H1 (cell line): ENCODE measurements around the gene DEFB113. TPM values are rescaled to one million over a fixed set of nuclear protein-coding genes. Genes with fewer than 3 reads are reported as not detected.

Experiments
- CTCF ChIA-PET: fragments of 300-600 bp; sonication (Branson Sonifier 250); formaldehyde crosslinking; loops from one replicate; lab custom pipeline; 2021; ENCODE audit not compliant: partially characterized antibody; lab: Charles Lee
- POLR2A ChIA-PET: fragments of 300-600 bp; sonication (Branson Sonifier 250); formaldehyde crosslinking; loops from one replicate; lab custom pipeline; 2021; ENCODE audit warnings: inconsistent platforms; ENCODE audit not compliant: partially characterized antibody; lab: Charles Lee
- DNase-seq, 2 experiments: peaks; one replicate each; pipeline versions ENCODE4 v3.0.0 to v3.0.0-alpha.2; 2010 to 2022; ENCODE audit warnings: low spot score in 2 of 2, low read depth in 1 of 2, mixed read lengths in 1 of 2
- FAIRE-seq: peaks from 2 replicates; lab custom pipeline; 2011; peaks lifted over from hg19 to GRCh38; lab: Jason Lieb, UNC
- H2AFZ ChIP-seq: 2 replicates; pipeline ENCODE4 v1.8.1; 2012; ENCODE audit warnings: low read length, inconsistent platforms
- H2AK5ac ChIP-seq: 2 replicates; pipeline ENCODE4 v1.6.1; 2013; ENCODE audit warnings: low read depth, low read length
- H2BK120ac ChIP-seq: replicated peaks from 2 replicates; pipeline ENCODE3; 2013; ENCODE audit warnings: low read depth, low read length, inconsistent platforms
- H2BK12ac ChIP-seq: 2 replicates; pipeline ENCODE4 v1.6.1; 2013; ENCODE audit warnings: low read depth, low read length
- H2BK15ac ChIP-seq: 2 replicates; pipeline ENCODE4 v1.6.1; 2013; ENCODE audit warnings: low read length
- H2BK20ac ChIP-seq: 2 replicates; pipeline ENCODE4 v1.6.1; 2013; ENCODE audit warnings: low read length
- H2BK5ac ChIP-seq: 2 replicates; pipeline ENCODE4 v1.6.1; 2013; ENCODE audit warnings: low read depth, low read length
- H3K14ac ChIP-seq: 2 replicates; pipeline ENCODE4 v1.6.1; 2013; ENCODE audit warnings: inconsistent platforms; ENCODE audit not compliant: insufficient read length
- H3K18ac ChIP-seq: 2 replicates; pipeline ENCODE4 v1.6.1; 2013; ENCODE audit warnings: low read length; ENCODE audit errors: extremely low read depth
- H3K23ac ChIP-seq: 2 replicates; pipeline ENCODE4 v1.6.1; 2013; ENCODE audit warnings: inconsistent platforms; ENCODE audit not compliant: insufficient read length
- H3K23me2 ChIP-seq: 2 replicates; pipeline ENCODE4 v1.6.1; 2013; ENCODE audit warnings: low read depth, low read length
- H3K27ac ChIP-seq: 2 replicates; pipeline ENCODE4 v1.6.1; 2011; ENCODE audit warnings: low read depth, low read length, inconsistent platforms
- H3K27me3 ChIP-seq, 4 experiments: replicated peaks in 1 of 4; 1 replicate in 1 of 4; 2 replicates in 3 of 4; pipeline versions ENCODE4 v1.6.1 to v1.8.1; 2011 to 2013; ENCODE audit warnings: low read length in 3 of 4, mild to moderate bottlenecking in 3 of 4, inconsistent platforms in 2 of 4, mixed read lengths in 2 of 4, moderate library complexity in 1 of 4; ENCODE audit not compliant: control insufficient read depth in 3 of 4, insufficient read depth in 3 of 4; ENCODE audit errors: extremely low read depth in 1 of 4
- H3K36me3 ChIP-seq, 4 experiments: 2 replicates each; pipeline versions ENCODE4 v1.6.1 to v1.8.1; 2011 to 2013; ENCODE audit warnings: mild to moderate bottlenecking in 4 of 4, low read length in 3 of 4, moderate library complexity in 2 of 4, control low read depth in 1 of 4, inconsistent platforms in 1 of 4; ENCODE audit not compliant: insufficient read depth in 4 of 4, control insufficient read depth in 2 of 4
- H3K4ac ChIP-seq: replicated peaks from 2 replicates; pipeline ENCODE3; 2013; ENCODE audit warnings: low read length, low read depth, mixed read lengths, inconsistent platforms; ENCODE audit not compliant: insufficient read length
- H3K4me1 ChIP-seq, 4 experiments: replicated peaks in 1 of 4; 1 replicate in 1 of 4; 2 replicates in 3 of 4; pipeline versions ENCODE4 v1.6.1 to v1.8.1; 2011 to 2013; ENCODE audit warnings: low read length in 3 of 4, inconsistent platforms in 2 of 4, mixed read lengths in 1 of 4; ENCODE audit not compliant: insufficient read depth in 4 of 4, control insufficient read depth in 3 of 4
- H3K4me2 ChIP-seq, 2 experiments: 2 replicates each; pipeline versions ENCODE4 v1.6.1 to v1.8.1; 2011 to 2013; ENCODE audit warnings: low read depth in 2 of 2, low read length in 2 of 2, control low read depth in 1 of 2, inconsistent platforms in 1 of 2, mild to moderate bottlenecking in 1 of 2; ENCODE audit not compliant: insufficient read depth in 1 of 2
- H3K4me3 ChIP-seq, 4 experiments: fragments of 200-600, 300-600 bp in 1 of 4; sonication (generic), shearing (Covaris generic), sonication (Bioruptor Twin) in 1 of 4; 2 replicates each; pipeline versions ENCODE4 v1.5.1 to v1.8.1; 2011 to 2016; ENCODE audit warnings: low read length in 4 of 4, low read depth in 3 of 4, control low read depth in 2 of 4, inconsistent platforms in 2 of 4, mild to moderate bottlenecking in 2 of 4, mixed read lengths in 1 of 4, moderate library complexity in 1 of 4; ENCODE audit not compliant: insufficient read depth in 2 of 4; ENCODE audit errors: extremely low read depth in 1 of 4
- H3K56ac ChIP-seq: replicated peaks from 2 replicates; pipeline ENCODE3; 2013; ENCODE audit warnings: low read depth, mild to moderate bottlenecking, mixed read lengths, low read length, inconsistent platforms; ENCODE audit not compliant: insufficient read length
- H3K79me1 ChIP-seq: 2 replicates; pipeline ENCODE4 v1.6.1; 2013; ENCODE audit warnings: low read depth, low read length, control low read depth
- H3K79me2 ChIP-seq, 2 experiments: 2 replicates each; pipeline versions ENCODE4 v1.6.1 to v1.8.1; 2012 to 2013; ENCODE audit warnings: low read length in 2 of 2, mild to moderate bottlenecking in 2 of 2, inconsistent platforms in 1 of 2; ENCODE audit not compliant: insufficient read depth in 2 of 2, control insufficient read depth in 1 of 2
- H3K9ac ChIP-seq, 4 experiments: replicated peaks in 1 of 4; 1 replicate in 1 of 4; 2 replicates in 3 of 4; pipeline versions ENCODE4 v1.6.1 to v1.8.1; 2011 to 2013; ENCODE audit warnings: low read depth in 3 of 4, low read length in 3 of 4, control low read depth in 2 of 4, mild to moderate bottlenecking in 2 of 4, moderate library complexity in 2 of 4, inconsistent platforms in 1 of 4; ENCODE audit errors: extremely low read depth in 1 of 4
- H3K9me3 ChIP-seq, 2 experiments: 2 replicates each; pipeline versions ENCODE4 v1.6.1 to v1.8.1; 2012 to 2013; ENCODE audit warnings: mild to moderate bottlenecking in 2 of 2, moderate library complexity in 2 of 2, control low read depth in 1 of 2, inconsistent platforms in 1 of 2, low read depth in 1 of 2, low read length in 1 of 2, mixed read lengths in 1 of 2; ENCODE audit not compliant: insufficient read depth in 2 of 2
- H4K20me1 ChIP-seq, 2 experiments: replicated peaks in 1 of 2; 2 replicates each; pipeline versions ENCODE3 to v1.8.1; 2011 to 2013; ENCODE audit warnings: inconsistent platforms in 2 of 2, low read length in 2 of 2, mild to moderate bottlenecking in 1 of 2; ENCODE audit not compliant: insufficient read depth in 2 of 2, control insufficient read depth in 1 of 2
- H4K5ac ChIP-seq: 2 replicates; pipeline ENCODE4 v1.6.1; 2013; ENCODE audit warnings: low read length, low read depth, mixed read lengths, inconsistent platforms; ENCODE audit not compliant: insufficient read length
- H4K8ac ChIP-seq: 2 replicates; pipeline ENCODE4 v1.8.0; 2013; ENCODE audit warnings: mild to moderate bottlenecking, moderate library complexity, low read length, inconsistent platforms; ENCODE audit not compliant: insufficient read depth; ENCODE audit errors: extremely low read depth
- H4K91ac ChIP-seq: replicated peaks from 2 replicates; pipeline ENCODE3; 2013; ENCODE audit warnings: low read length, mixed read lengths, inconsistent platforms; ENCODE audit not compliant: insufficient read length
- CEBPB ChIP-seq: IDR thresholded peaks from 2 replicates; pipeline ENCODE4 v1.6.1; 2012; ENCODE audit warnings: low read depth, low read length
- SRF ChIP-seq: IDR thresholded peaks from 2 replicates; pipeline ENCODE4 v1.6.1; 2011; ENCODE audit warnings: mild to moderate bottlenecking, low read depth, low read length, moderate library complexity
- WGBS, 2 experiments: shearing (Covaris generic) in 1 of 2; methylation state at CpG; one replicate each; pipeline versions ENCODE4 v1.1.6 to v1.1.7; 2013 to 2015; ENCODE audit warnings: low lambda C conversion rate in 2 of 2, mixed read lengths in 2 of 2, inconsistent platforms in 1 of 2, low coverage in 1 of 2, missing lambda C conversion rate in 1 of 2; ENCODE audit not compliant: insufficient replicate concordance in 2 of 2, insufficient coverage in 1 of 2, insufficient read length in 1 of 2; ENCODE audit errors: extremely low coverage in 1 of 2, missing lambda C conversion rate in 1 of 2; 5-methylcytosine and 5-hydroxymethylcytosine counted together
- polyA plus RNA-seq, 7 experiments: library from polyadenylated mRNA; depleted of rRNA in 3 of 7; stranded (reverse) in 5 of 7; unstranded in 2 of 7; fragments of >200 nt in 5 of 7; fragments of 200-250 nt in 2 of 7; gene quantifications; 1 replicate in 5 of 7; 2 replicates in 1 of 7; 4 replicates in 1 of 7; pipeline versions ENCODE4 v1.2.1 to v1.2.3, GENCODE V29; 2011 to 2013; ENCODE audit warnings: missing spikeins in 2 of 7, mixed read lengths in 2 of 7
- total RNA-seq: library from RNA; stranded (reverse); fragmentation: NEBNext Ultra II Directional; extraction: Animal tissue kit (Norgen Biotek cat#: 25700); gene quantifications from 2 replicates; pipeline ENCODE4 v1.2.1, GENCODE V29; 2021

Gene DEFB113
- total and polyA plus RNA-seq, 2 of the 8 experiments (the other 6 are each of a cell fraction or from before 2014, with no cell fraction given), result not detected

GRCh38 chr6:49966823-49967222, 2.6 kb downstream of the DEFB113 start:
- no peak overlapping the region for H3K4ac ChIP-seq
- no peaks in the 10 kb centered on the region for H4K20me1 ChIP-seq
- no peak overlapping the region for H2BK20ac ChIP-seq
- H2AFZ ChIP-seq, result no peak overlapping the region
- no peaks in the 10 kb centered on the region for H3K79me2 ChIP-seq
- no peak overlapping the region for H3K23ac ChIP-seq
- FAIRE-seq, result no peak
- no peak overlapping the region for H2BK5ac ChIP-seq
- no peaks in the 10 kb centered on the region for H3K36me3 ChIP-seq
- no peak overlapping the region for H3K9ac ChIP-seq
- no peak overlapping the region for H2BK15ac ChIP-seq
- no peak for TF ChIP-seq CEBPB
- TF ChIP-seq SRF, result no peak
- H3K14ac ChIP-seq, result no peak overlapping the region
- no peak overlapping the region for H3K27ac ChIP-seq
- 42% methylated on average over 2 of the region's 2 CpGs; no CpG with 5 or more reads in 1 of the 2 experiments for WGBS, 2 experiments
- H3K18ac ChIP-seq, result no peak overlapping the region; the same call in 1 of the 2 replicates
- H3K27me3 ChIP-seq, result no peaks in the 10 kb centered on the region
- H4K8ac ChIP-seq, result no peak overlapping the region
- ChIA-PET CTCF (interaction anchor here (1.0 to 1.1 kb wide), 2 partner anchors 49 to 64 kb away, joined by 3 to 4 read pairs; no protein-coding TSS in a partner anchor), POLR2A (no interaction called here)
- peak overlapping the region in 1 of 4 experiments; percentile 42; a peak in 1 of 8 replicates for H3K4me3 ChIP-seq
- H2AK5ac ChIP-seq, result no peak overlapping the region
- no peak overlapping the region for H2BK12ac ChIP-seq
- no peaks in the 10 kb centered on the region for H3K9me3 ChIP-seq
- peak overlapping the region; percentile 95 for H4K5ac ChIP-seq
- H3K4me1 ChIP-seq, result peaks cover 0 to 10% (median 3%) of the 10 kb centered on the region in 4 experiments; a peak in 1 of 7 replicates
- H3K4me2 ChIP-seq, result peak overlapping the region; percentile 49 to 50; a peak in 2 of 4 replicates
- no peak overlapping the region for H3K56ac ChIP-seq
- no peaks in the 10 kb centered on the region for H3K79me1 ChIP-seq
- H2BK120ac ChIP-seq, result no peak overlapping the region
- DNase-seq, result no peak
- no peak overlapping the region for H4K91ac ChIP-seq
- no peaks in the 10 kb centered on the region for H3K23me2 ChIP-seq
